Endothelial cell (in vitro differentiated cells): Measurements from ENCODE around the gene WNT5B. TPM values are rescaled to one million over a fixed set of nuclear protein-coding genes. Genes with fewer than 3 reads are reported as not detected.

Experiments
- DNase-seq: peaks from one replicate; pipeline ENCODE4 v3.0.0; 2021; ENCODE audit warnings: low spot score
- H3K27ac Mint-ChIP-seq: one replicate; pipeline ENCODE4 v1.8.0; 2021; ENCODE audit warnings: mixed read lengths, inconsistent platforms; ENCODE audit not compliant: unreplicated experiment
- H3K27me3 Mint-ChIP-seq: one replicate; pipeline ENCODE4 v1.8.0; 2021; ENCODE audit warnings: mild to moderate bottlenecking, moderate library complexity, mixed read lengths, inconsistent platforms; ENCODE audit not compliant: unreplicated experiment
- H3K36me3 Mint-ChIP-seq: one replicate; pipeline ENCODE4 v1.8.0; 2021; ENCODE audit warnings: mild to moderate bottlenecking, low read depth, mixed read lengths, inconsistent platforms; ENCODE audit not compliant: unreplicated experiment
- H3K4me1 Mint-ChIP-seq: one replicate; pipeline ENCODE4 v1.8.0; 2021; ENCODE audit warnings: mild to moderate bottlenecking, mixed read lengths, inconsistent platforms; ENCODE audit not compliant: unreplicated experiment
- H3K4me3 Mint-ChIP-seq: one replicate; pipeline ENCODE4 v1.8.0; 2021; ENCODE audit warnings: mild to moderate bottlenecking, mixed read lengths, inconsistent platforms; ENCODE audit not compliant: unreplicated experiment
- H3K9me3 Mint-ChIP-seq: one replicate; pipeline ENCODE4 v1.8.0; 2021; ENCODE audit warnings: mixed read lengths, inconsistent platforms; ENCODE audit not compliant: unreplicated experiment
- total RNA-seq: library from RNA; stranded (reverse); fragmentation: NEBNext Ultra II Directional; extraction: Animal tissue kit (Norgen Biotek cat#: 25700); gene quantifications from one replicate; pipeline ENCODE4 v1.2.1, GENCODE V29; 2021; ENCODE audit not compliant: unreplicated experiment
- TF ChIP-seq, protein P1 (sequence below): fragments of 200-600 bp; sonication (generic); IDR thresholded peaks from one replicate; pipeline ENCODE4 v1.5.0; 2021; ENCODE audit warnings: antibody characterized with exemption; ENCODE audit not compliant: unreplicated experiment

Gene WNT5B
- total RNA-seq, 1 donor from 2014 or later, result 7.5 TPM

- TF ChIP-seq, protein P1, sequence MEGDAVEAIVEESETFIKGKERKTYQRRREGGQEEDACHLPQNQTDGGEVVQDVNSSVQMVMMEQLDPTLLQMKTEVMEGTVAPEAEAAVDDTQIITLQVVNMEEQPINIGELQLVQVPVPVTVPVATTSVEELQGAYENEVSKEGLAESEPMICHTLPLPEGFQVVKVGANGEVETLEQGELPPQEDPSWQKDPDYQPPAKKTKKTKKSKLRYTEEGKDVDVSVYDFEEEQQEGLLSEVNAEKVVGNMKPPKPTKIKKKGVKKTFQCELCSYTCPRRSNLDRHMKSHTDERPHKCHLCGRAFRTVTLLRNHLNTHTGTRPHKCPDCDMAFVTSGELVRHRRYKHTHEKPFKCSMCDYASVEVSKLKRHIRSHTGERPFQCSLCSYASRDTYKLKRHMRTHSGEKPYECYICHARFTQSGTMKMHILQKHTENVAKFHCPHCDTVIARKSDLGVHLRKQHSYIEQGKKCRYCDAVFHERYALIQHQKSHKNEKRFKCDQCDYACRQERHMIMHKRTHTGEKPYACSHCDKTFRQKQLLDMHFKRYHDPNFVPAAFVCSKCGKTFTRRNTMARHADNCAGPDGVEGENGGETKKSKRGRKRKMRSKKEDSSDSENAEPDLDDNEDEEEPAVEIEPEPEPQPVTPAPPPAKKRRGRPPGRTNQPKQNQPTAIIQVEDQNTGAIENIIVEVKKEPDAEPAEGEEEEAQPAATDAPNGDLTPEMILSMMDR, result no peak
- H3K36me3 Mint-ChIP-seq, result no peaks in the 10 kb centered on the region
- H3K4me1 Mint-ChIP-seq, result peaks cover 8% of the 10 kb centered on the region
- H3K4me3 Mint-ChIP-seq, result no peak overlapping the region
- no peak for DNase-seq
- H3K9me3 Mint-ChIP-seq, result no peaks in the 10 kb centered on the region
- H3K27ac Mint-ChIP-seq, result no peak overlapping the region
- H3K27me3 Mint-ChIP-seq, result peaks cover 2% of the 10 kb centered on the region
These were observed 26.3 kb downstream of the WNT5B start for GRCh38 chr12:1655225-1655788.

DNA sequence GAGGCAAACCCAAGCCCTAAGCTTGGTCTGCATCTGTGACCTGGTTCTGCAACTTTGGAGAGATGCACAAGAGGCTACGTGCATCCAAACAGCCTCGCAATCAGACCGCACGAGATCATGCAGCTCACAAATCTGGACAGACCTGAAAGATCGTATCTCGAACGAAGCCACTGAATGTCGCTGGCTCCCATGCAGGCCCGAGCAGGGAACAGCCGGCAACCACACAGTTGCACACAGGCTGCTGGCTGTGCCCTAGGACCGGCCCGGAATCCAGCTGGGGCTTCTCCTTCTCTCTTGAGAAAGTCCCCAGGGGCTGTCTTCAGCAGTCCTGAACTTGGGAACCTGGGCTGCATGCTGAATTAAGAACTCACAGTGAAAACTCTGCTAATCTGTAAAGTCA is 27.9 kb downstream of the WNT5B start:
- Mint-ChIP-seq H3K27ac (no peak overlapping the region), H3K4me1 (peaks cover 13% of the 10 kb centered on the region), H3K4me3 (no peak overlapping the region), H3K9me3 (no peaks in the 10 kb centered on the region), H3K36me3 (no peaks in the 10 kb centered on the region), H3K27me3 (peaks cover 2% of the 10 kb centered on the region)
- TF ChIP-seq, protein P1, result no peak
- DNase-seq, result no peak

DNA sequence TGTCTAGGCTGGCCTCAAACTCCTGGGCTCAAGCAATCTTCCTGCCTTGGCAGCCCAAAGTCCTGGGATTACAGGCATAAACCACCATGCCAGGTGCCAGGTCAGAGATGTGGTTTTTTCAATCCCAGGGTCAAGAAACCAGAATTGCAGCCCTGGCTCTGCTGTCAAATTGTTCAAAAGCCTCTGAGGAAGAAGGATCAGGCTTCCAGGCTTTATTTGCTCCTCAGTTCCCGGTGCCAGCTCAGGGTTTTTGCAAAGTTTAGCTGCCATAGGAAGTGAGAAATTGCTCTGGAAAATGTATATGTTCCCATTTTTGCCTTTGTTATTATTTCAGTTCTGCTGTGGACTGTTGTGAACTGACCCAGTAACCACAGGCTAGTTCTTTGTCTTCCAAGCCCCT is 28.7 kb downstream of the WNT5B start:
- peaks cover 2% of the 10 kb centered on the region for H3K27me3 Mint-ChIP-seq
- TF ChIP-seq, protein P1, result no peak
- H3K9me3 Mint-ChIP-seq, result no peaks in the 10 kb centered on the region
- no peak overlapping the region for H3K4me3 Mint-ChIP-seq
- DNase-seq, result no peak
- peaks cover 13% of the 10 kb centered on the region for H3K4me1 Mint-ChIP-seq
- no peak overlapping the region for H3K27ac Mint-ChIP-seq
- H3K36me3 Mint-ChIP-seq, result no peaks in the 10 kb centered on the region

GRCh38 chr12:1660304-1661187 is 31.5 kb downstream of the WNT5B start:
- Mint-ChIP-seq H3K27ac (peak overlapping the region; percentile 77), H3K4me3 (peak overlapping the region; percentile 84), H3K36me3 (no peaks in the 10 kb centered on the region), H3K4me1 (peaks cover 16% of the 10 kb centered on the region), H3K27me3 (no peaks in the 10 kb centered on the region), H3K9me3 (no peaks in the 10 kb centered on the region)
- no peak for DNase-seq
- TF ChIP-seq, protein P1, result no peak
